ACC112 (cell line): ENCODE measurements around the gene PEX11G.

Experiments used
- H2AFZ ChIP-seq: fragments of 200-600 bp; sonication (generic); one replicate; pipeline ENCODE4 v1.6.0; 2017; ENCODE audit warnings: antibody characterized with exemption, low read length; ENCODE audit not compliant: unreplicated experiment
- H3K27ac ChIP-seq: fragments of 200-600 bp; sonication (generic); 2 replicates; pipeline ENCODE4 v1.5.1; 2014; ENCODE audit warnings: low read depth, mild to moderate bottlenecking, antibody characterized with exemption, low read length, moderate library complexity
- H3K27me3 ChIP-seq: fragments of 200-600 bp; sonication (generic); 2 replicates; pipeline ENCODE4 v1.6.1; 2014; ENCODE audit warnings: mild to moderate bottlenecking, antibody characterized with exemption, low read length, moderate library complexity, mixed read lengths; ENCODE audit not compliant: insufficient read depth
- H3K36me3 ChIP-seq: fragments of 200-600 bp; sonication (generic); 2 replicates; pipeline ENCODE4 v1.6.1; 2016; ENCODE audit warnings: mild to moderate bottlenecking, antibody characterized with exemption, low read length, moderate library complexity, mixed read lengths; ENCODE audit not compliant: insufficient read depth
- H3K4me1 ChIP-seq: fragments of 200-600 bp; sonication (generic); one replicate; pipeline ENCODE4 v1.6.1; 2016; ENCODE audit warnings: low read length, mixed read lengths; ENCODE audit not compliant: insufficient read depth, unreplicated experiment, control insufficient read depth
- H3K4me3 ChIP-seq: fragments of 200-600 bp; sonication (generic); 2 replicates; pipeline ENCODE4 v1.5.1; 2014; ENCODE audit warnings: mild to moderate bottlenecking, low read depth, low read length
- H3K79me2 ChIP-seq: fragments of 200-600 bp; sonication (generic); one replicate; pipeline ENCODE4 v1.6.0; 2016; ENCODE audit warnings: low read length; ENCODE audit not compliant: control insufficient read depth, unreplicated experiment, insufficient read depth

The PEX11G gene

DNA sequence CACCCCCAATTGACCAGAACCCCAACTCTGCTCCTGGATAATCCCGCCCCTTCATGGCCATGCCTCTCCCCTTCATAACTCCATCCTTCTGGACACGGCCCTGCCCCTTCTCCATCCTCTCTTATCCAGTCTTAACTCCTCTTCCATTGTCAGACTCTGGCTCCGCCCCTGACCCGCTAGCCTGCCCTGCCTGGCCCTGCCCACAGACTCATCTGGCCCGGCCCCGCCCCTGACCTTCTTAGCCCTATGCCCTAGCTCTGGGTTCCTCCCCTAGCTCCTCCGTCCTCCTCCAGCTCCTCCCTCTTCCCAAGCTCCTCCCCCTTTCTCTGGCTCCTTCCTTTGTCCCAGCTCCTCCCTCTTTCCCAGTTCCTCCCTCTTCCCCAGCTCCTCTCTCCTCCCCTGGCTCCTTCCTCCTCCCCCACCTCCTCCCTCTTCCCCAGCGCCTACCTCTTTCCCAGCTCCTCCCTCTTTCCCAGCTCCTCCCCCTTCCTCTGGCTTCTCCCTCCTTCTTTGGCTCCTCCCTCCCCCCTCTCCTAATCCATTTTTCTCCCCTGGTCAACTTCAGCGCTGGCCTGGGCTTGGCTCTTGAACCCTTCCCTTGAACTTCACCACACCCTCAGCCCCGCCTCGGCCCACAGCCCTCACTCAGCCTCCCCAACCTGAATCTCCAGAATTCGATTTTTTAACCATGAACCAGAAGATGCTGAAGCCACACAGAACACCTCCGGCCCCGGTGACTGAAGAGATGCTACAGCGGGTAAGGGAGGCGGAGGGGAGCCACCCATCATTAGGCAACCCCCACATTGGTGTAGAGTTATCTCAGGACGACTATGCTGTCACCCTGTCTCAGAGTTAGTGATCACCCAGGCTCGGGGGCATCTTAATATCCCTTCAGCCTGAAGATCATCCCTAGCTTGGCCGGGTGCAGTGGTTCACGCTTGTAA is 17.8 kb upstream of the PEX11G start:
- peaks cover 3% of the 10 kb centered on the region for H3K4me1 ChIP-seq
- H3K79me2 ChIP-seq, result no peaks in the 10 kb centered on the region
- H3K4me3 ChIP-seq, result no peak overlapping the region
- H3K27ac ChIP-seq, result no peak overlapping the region
- peak overlapping the region; percentile 12 for H2AFZ ChIP-seq
- peaks cover 7% of the 10 kb centered on the region; the same call in 1 of the 2 replicates for H3K27me3 ChIP-seq
- H3K36me3 ChIP-seq, result no peaks in the 10 kb centered on the region

DNA sequence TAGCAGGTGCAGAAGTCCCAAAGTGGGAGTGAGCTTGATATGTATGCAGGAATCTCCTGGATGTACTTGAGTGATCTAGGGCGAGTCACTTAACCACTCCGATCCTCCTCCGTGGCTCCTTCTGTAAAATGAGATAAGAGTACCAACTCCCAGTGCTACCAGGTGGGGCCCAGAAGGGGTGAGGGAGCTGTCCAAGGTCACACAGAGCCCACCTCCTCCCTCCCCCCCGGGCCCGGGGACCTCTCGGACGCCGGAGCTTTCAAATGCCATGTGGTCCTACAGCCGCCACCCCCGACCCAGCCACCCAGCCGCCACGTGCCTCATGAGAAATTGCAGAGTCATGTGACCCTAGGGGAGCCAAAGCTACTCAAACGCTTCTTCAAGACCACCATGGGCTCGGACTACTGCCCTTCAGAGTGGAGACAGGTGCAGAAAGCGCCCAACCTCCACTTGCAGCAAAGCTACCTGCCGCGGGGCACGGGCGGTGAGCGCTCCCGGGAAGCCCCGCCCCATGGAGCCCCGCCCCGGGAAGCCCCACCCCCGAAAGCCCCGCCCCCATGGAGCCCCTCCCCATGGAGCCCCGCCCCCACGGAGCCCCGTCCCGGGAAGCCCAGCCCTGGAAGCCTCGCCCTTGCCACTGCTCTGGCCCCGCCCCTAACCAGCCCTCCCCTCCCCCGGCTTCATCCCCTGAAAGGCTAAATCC is 17.0 kb upstream of the PEX11G start:
- peaks cover 3% of the 10 kb centered on the region for H3K4me1 ChIP-seq
- peaks cover 13% of the 10 kb centered on the region; the same call in 1 of the 2 replicates for H3K27me3 ChIP-seq
- H2AFZ ChIP-seq, result peak overlapping the region; percentile 12
- no peaks in the 10 kb centered on the region for H3K36me3 ChIP-seq
- no peak overlapping the region for H3K4me3 ChIP-seq
- no peak overlapping the region for H3K27ac ChIP-seq
- no peaks in the 10 kb centered on the region for H3K79me2 ChIP-seq

DNA sequence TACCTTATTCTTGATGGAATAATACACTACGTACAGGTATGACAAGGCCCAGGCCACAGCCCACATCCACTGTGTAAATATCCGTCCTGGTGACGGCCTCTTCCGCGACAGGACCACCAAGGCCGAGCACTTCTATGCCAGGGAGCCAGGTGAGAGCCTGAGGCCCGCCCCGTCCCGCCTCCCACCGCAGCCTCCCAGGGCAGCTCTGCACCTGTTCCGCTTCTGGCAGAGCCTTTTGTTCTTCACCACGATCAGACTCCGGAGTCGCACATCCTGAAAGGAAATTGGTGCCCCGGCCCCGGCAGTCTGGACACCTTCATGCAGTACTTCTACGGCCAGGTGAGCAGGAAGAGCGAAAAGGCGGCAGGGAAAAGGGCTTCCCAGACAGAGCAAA is 16.4 kb upstream of the PEX11G start:
- Histone ChIP-seq H3K4me1 (peaks cover 3% of the 10 kb centered on the region), H3K4me3 (no peak overlapping the region), H2AFZ (no peak overlapping the region), H3K36me3 (no peaks in the 10 kb centered on the region), H3K79me2 (no peaks in the 10 kb centered on the region), H3K27me3 (peaks cover 13% of the 10 kb centered on the region; the same call in 1 of the 2 replicates), H3K27ac (no peak overlapping the region)

DNA sequence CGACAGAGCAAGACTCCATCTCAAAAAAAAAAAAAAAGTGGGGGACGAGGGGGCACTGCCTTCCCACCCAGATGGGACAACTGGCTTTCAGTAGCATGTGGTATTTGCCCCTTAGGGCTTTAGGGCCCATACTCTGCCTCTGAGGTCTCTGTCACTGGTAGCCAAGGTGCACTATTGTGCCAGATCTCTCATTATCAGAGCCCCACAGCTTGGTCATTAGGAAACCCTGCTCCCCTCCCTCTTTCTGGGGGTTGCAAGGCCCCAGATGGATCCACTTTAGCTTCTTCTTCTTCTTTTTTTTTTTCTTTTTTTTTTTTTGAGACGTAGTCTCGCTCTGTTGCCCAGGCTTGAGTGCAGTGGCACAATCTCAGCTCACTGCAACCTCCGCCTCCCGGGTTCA is 15.8 kb upstream of the PEX11G start:
- Histone ChIP-seq H3K4me3 (no peak overlapping the region), H3K27me3 (peaks cover 7% of the 10 kb centered on the region; the same call in 1 of the 2 replicates), H2AFZ (no peak overlapping the region), H3K36me3 (no peaks in the 10 kb centered on the region), H3K4me1 (peaks cover 3% of the 10 kb centered on the region), H3K27ac (no peak overlapping the region), H3K79me2 (no peaks in the 10 kb centered on the region)

DNA sequence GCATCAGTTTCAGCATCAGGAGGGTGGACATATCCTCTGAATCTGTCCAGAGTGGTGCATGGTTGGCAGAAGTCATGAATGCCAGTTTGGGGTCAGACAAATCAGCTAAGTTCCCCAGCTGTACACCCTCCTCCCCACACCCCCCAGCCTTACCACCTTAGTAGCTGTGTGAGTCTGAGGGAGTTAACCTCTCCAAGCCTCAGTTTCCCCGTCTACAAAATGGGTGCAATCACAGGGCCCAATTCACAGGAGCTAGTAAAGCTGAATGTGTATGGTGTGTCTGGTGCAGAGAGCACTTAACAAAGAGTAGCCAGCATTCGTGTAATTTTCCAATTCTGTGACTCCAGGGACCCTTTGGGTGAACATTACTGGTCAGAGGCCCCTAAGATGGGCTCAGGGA is 13.7 kb upstream of the PEX11G start:
- no peak overlapping the region for H3K27ac ChIP-seq
- H3K79me2 ChIP-seq, result no peaks in the 10 kb centered on the region
- no peak overlapping the region for H3K4me3 ChIP-seq
- H2AFZ ChIP-seq, result no peak overlapping the region
- no peaks in the 10 kb centered on the region for H3K36me3 ChIP-seq
- no peaks in the 10 kb centered on the region for H3K4me1 ChIP-seq
- peaks cover 6% of the 10 kb centered on the region; the same call in 1 of the 2 replicates for H3K27me3 ChIP-seq

DNA sequence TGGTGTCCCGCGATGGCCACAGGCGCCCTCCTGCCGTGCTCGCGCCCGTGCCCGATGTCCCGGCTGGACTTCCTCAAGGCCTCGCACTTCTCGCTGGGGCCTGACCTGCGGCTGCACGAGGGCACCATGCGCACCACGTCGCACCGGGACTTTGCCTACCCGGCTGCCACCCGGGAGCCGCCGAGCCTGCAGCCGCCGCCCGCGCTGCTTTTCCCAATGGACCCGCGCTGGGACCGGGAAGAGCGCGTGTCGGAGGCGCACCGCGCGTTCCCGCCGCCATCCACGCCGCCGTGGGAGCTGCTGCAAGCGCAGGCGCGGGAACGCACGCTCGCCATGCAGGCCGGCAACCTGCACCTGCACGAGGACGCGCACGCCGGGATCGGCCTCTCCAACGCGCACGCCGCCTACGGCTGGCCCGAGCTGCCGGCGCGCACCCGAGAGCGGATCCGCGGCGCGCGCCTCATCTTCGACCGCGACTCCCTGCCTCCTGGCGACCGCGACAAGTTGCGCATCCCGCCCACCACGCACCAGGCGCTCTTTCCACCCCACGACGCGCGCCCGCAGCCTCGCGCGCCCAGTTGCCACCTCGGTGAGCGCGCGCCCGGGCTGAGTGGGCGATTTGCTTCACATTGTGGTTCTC is 12.1 kb upstream of the PEX11G start:
- peaks cover 6% of the 10 kb centered on the region; the same call in 1 of the 2 replicates for H3K27me3 ChIP-seq
- peak overlapping the region; percentile 71 for H3K4me3 ChIP-seq
- no peak overlapping the region for H2AFZ ChIP-seq
- no peak overlapping the region for H3K27ac ChIP-seq
- H3K79me2 ChIP-seq, result no peaks in the 10 kb centered on the region
- no peaks in the 10 kb centered on the region for H3K36me3 ChIP-seq
- H3K4me1 ChIP-seq, result no peaks in the 10 kb centered on the region

DNA sequence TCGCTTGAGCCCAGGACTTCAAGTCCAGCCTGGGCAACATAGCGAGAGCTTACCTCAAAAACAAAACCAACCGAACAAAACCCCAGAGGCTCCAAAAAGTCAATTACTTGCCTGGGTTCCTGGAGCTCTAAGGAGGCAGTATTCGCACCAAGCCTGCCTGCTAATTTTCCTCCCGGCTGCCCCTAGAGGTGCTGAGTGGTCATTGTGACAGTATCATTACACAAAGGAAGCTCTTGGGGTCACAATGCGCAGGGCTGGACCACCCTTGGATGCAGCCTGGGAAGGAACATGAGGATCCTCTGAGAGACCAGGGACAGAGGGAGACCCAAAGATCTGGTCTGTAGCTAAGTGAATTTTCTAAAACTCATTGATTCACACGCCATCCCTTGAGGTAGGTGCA is 8.5 kb upstream of the PEX11G start:
- no peaks in the 10 kb centered on the region for H3K79me2 ChIP-seq
- H3K4me1 ChIP-seq, result no peaks in the 10 kb centered on the region
- H3K36me3 ChIP-seq, result no peaks in the 10 kb centered on the region
- no peak overlapping the region for H2AFZ ChIP-seq
- H3K27me3 ChIP-seq, result peaks cover 6% of the 10 kb centered on the region; the same call in 1 of the 2 replicates
- H3K4me3 ChIP-seq, result no peak overlapping the region
- H3K27ac ChIP-seq, result no peak overlapping the region

DNA sequence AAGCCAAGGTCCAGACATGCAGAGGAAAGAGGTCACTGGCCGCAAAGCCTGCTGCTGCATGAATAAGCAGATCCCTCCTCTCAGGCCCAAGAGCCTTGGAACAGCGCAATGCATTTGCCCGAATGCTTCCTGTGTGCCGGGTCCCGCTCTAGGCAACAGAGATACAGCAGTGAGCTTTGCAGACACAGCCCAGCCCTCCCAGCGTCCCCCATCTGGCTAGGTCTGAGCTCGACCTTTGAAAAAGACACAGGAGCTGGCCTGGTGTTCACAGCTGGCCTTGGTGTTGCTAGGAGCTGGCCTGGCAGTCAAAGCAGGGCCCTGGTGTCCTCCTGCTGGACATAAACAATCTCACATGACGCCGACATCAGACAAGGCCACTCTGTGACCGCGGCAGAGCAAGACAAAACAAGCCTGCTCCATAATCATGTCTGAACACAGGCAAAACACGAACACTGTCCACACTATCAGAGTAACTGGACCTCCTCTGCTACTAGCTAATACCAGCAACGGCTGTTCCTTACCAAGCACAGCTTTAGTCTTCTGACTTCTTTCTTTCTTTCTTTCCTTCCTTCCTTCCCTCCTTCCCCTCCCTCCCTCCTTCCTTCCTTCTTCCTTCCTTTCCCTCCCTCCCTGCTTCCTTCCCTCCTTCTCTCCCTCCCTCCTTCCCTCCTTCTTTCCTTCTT is 5.7 kb upstream of the PEX11G start:
- Histone ChIP-seq H3K79me2 (no peaks in the 10 kb centered on the region), H3K27ac (no peak overlapping the region), H2AFZ (no peak overlapping the region), H3K4me1 (no peaks in the 10 kb centered on the region), H3K36me3 (no peaks in the 10 kb centered on the region), H3K4me3 (no peak overlapping the region), H3K27me3 (no peaks in the 10 kb centered on the region)

DNA sequence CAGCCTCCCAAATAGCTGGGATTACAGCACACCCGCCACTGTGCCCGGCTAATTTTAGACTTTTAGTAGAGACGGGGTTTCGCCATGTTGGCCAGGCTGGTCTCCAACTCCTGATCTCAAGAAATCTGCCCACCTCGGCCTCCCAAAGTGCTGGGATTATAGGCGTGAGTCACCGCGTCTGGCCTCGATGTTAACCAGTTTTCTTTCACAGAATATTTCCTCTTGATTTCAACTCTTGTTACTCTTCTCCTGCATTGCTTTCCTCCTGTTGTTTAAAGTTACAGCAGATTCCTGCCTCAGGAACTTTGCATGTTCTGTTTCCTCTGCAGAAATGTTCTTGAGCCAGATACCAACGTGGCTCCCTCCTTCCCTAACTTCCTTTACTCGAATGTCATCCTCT is 3.7 kb upstream of the PEX11G start:
- no peaks in the 10 kb centered on the region for H3K4me1 ChIP-seq
- no peak overlapping the region for H3K27ac ChIP-seq
- no peak overlapping the region for H2AFZ ChIP-seq
- no peaks in the 10 kb centered on the region for H3K36me3 ChIP-seq
- no peaks in the 10 kb centered on the region for H3K79me2 ChIP-seq
- no peak overlapping the region for H3K4me3 ChIP-seq
- no peaks in the 10 kb centered on the region for H3K27me3 ChIP-seq

DNA sequence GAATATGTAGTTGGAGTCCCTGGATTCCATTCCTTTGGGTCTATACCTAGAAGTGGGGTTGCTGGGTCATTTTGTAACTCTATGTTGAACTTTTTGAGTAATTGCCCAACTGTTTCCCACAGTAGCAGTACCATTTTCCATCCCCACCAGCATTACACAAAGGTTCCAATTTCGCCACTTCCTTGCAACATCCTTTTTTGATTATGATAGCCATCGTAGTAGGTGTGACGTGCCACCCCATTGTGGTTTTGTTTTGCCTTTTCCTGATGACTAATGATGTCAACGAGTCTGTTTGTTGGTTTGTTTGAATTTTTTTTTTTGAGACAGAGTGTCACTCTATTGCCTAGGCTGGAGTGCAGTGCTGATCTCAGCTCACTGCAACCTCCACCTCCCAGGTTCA is 3.3 kb upstream of the PEX11G start:
- no peak overlapping the region for H3K27ac ChIP-seq
- no peak overlapping the region for H3K4me3 ChIP-seq

More for the DNA sequence above, 3.3 kb upstream of the PEX11G start:
- no peaks in the 10 kb centered on the region for H3K36me3 ChIP-seq
- no peaks in the 10 kb centered on the region for H3K79me2 ChIP-seq
- H3K4me1 ChIP-seq, result no peaks in the 10 kb centered on the region
- no peak overlapping the region for H2AFZ ChIP-seq
- no peaks in the 10 kb centered on the region for H3K27me3 ChIP-seq
